H9 (cell line): ENCODE data around the gene KRT27. TPM values are rescaled to one million over a fixed set of nuclear protein-coding genes. Genes with fewer than 3 reads are reported as not detected.

Experiments used
- DNase-seq: peaks from one replicate; pipeline ENCODE4 v3.0.0-alpha.2; 2017
- H2AFZ ChIP-seq: one replicate; pipeline ENCODE4 v1.6.1; 2013; ENCODE audit warnings: mild to moderate bottlenecking, low read length, control low read depth, moderate library complexity
- H2AK5ac ChIP-seq: 2 replicates; pipeline ENCODE4 v1.6.1; 2013; ENCODE audit warnings: low read length, control low read depth, mixed read lengths; ENCODE audit not compliant: insufficient read length
- H2BK120ac ChIP-seq: one replicate; pipeline ENCODE4 v1.6.1; 2013; ENCODE audit warnings: low read depth, mild to moderate bottlenecking, low read length, control low read depth, inconsistent platforms; ENCODE audit not compliant: poor library complexity, severe bottlenecking
- H2BK12ac ChIP-seq: 2 replicates; pipeline ENCODE4 v1.6.1; 2013; ENCODE audit warnings: low read length, control low read depth, mixed read lengths, low read depth; ENCODE audit not compliant: insufficient read length
- H2BK15ac ChIP-seq: 2 replicates; pipeline ENCODE4 v1.6.1; 2013; ENCODE audit warnings: low read depth, low read length, control low read depth
- H2BK20ac ChIP-seq: one replicate; pipeline ENCODE4 v1.6.1; 2013; ENCODE audit warnings: low read depth, mild to moderate bottlenecking, low read length, control low read depth, inconsistent platforms; ENCODE audit not compliant: poor library complexity, severe bottlenecking
- H2BK5ac ChIP-seq: 2 replicates; pipeline ENCODE4 v1.6.1; 2013; ENCODE audit warnings: low read length, control low read depth, mixed read lengths; ENCODE audit not compliant: insufficient read length
- H3K14ac ChIP-seq: 2 replicates; pipeline ENCODE4 v1.6.1; 2013; ENCODE audit warnings: low read length, control low read depth; ENCODE audit not compliant: insufficient read depth
- H3K18ac ChIP-seq: 2 replicates; pipeline ENCODE4 v1.6.1; 2013; ENCODE audit warnings: low read depth, mild to moderate bottlenecking, mixed read lengths, low read length, control low read depth; ENCODE audit not compliant: insufficient read length
- H3K23ac ChIP-seq: 2 replicates; pipeline ENCODE4 v1.6.1; 2013; ENCODE audit warnings: low read length, control low read depth, mixed read lengths, low read depth; ENCODE audit not compliant: insufficient read length
- H3K23me2 ChIP-seq: 2 replicates; pipeline ENCODE4 v1.6.1; 2013; ENCODE audit warnings: low read depth, mild to moderate bottlenecking, mixed read lengths, low read length, control low read depth; ENCODE audit not compliant: insufficient read length, poor library complexity, severe bottlenecking
- H3K27ac ChIP-seq: 2 replicates; pipeline ENCODE4 v1.5.1; 2013; ENCODE audit warnings: low read length, control low read depth, mixed read lengths, low read depth; ENCODE audit not compliant: insufficient read length
- H3K27me3 ChIP-seq: 2 replicates; pipeline ENCODE4 v1.6.1; 2013; ENCODE audit warnings: low read length, control low read depth, inconsistent platforms; ENCODE audit not compliant: insufficient read depth
- H3K4ac ChIP-seq: 2 replicates; pipeline ENCODE4 v1.6.1; 2013; ENCODE audit warnings: low read depth, mild to moderate bottlenecking, control low read depth, inconsistent platforms, low read length, moderate library complexity
- H3K4me1 ChIP-seq: 2 replicates; pipeline ENCODE4 v1.6.1; 2013; ENCODE audit warnings: low read length, control low read depth, inconsistent platforms; ENCODE audit not compliant: insufficient read depth
- H3K4me2 ChIP-seq: 2 replicates; pipeline ENCODE4 v1.6.1; 2013; ENCODE audit warnings: low read length, control low read depth, mixed read lengths; ENCODE audit not compliant: insufficient read length, insufficient read depth
- H3K56ac ChIP-seq: 2 replicates; pipeline ENCODE4 v1.6.1; 2013; ENCODE audit warnings: low read depth, mild to moderate bottlenecking, mixed read lengths, low read length, control low read depth; ENCODE audit not compliant: insufficient read length
- H3K79me1 ChIP-seq: 2 replicates; pipeline ENCODE4 v1.6.1; 2013; ENCODE audit warnings: low read depth, mild to moderate bottlenecking, moderate library complexity, low read length, control low read depth, inconsistent platforms; ENCODE audit not compliant: insufficient read depth, poor library complexity, severe bottlenecking
- H3K79me2 ChIP-seq: 2 replicates; pipeline ENCODE4 v1.6.1; 2013; ENCODE audit warnings: low read length, control low read depth, inconsistent platforms; ENCODE audit not compliant: insufficient read depth
- H3K9ac ChIP-seq: 2 replicates; pipeline ENCODE4 v1.6.1; 2013; ENCODE audit warnings: low read length, control low read depth, mixed read lengths; ENCODE audit not compliant: insufficient read length; ENCODE audit errors: extremely low read depth
- H3K9me3 ChIP-seq: one replicate; pipeline ENCODE4 v1.6.1; 2013; ENCODE audit warnings: low read depth, low read length, inconsistent platforms; ENCODE audit not compliant: control insufficient read depth
- H3T11ph ChIP-seq: one replicate; pipeline ENCODE4 v1.6.1; 2013; ENCODE audit warnings: mild to moderate bottlenecking, low read length, control low read depth, inconsistent platforms
- H4K20me1 ChIP-seq: one replicate; pipeline ENCODE4 v1.6.1; 2013; ENCODE audit not compliant: control insufficient read depth, insufficient read length, insufficient read depth
- H4K5ac ChIP-seq: 2 replicates; pipeline ENCODE4 v1.6.1; 2013; ENCODE audit warnings: low read depth, mild to moderate bottlenecking, mixed read lengths, low read length, control low read depth; ENCODE audit not compliant: insufficient read length
- H4K8ac ChIP-seq: replicated peaks from 2 replicates; pipeline ENCODE4 v1.6.1; 2013; ENCODE audit warnings: low read length, control low read depth, mixed read lengths, low read depth; ENCODE audit not compliant: insufficient read length
- H4K91ac ChIP-seq: 2 replicates; pipeline ENCODE4 v1.6.1; 2013; ENCODE audit warnings: low read depth, mild to moderate bottlenecking, moderate library complexity, mixed read lengths, low read length, control low read depth; ENCODE audit not compliant: insufficient read length
- H3K27ac Mint-ChIP-seq, 3 experiments: 2 replicates in 2 of 3; 3 replicates in 1 of 3; pipeline ENCODE4 v1.8.0; 2020 to 2021; ENCODE audit warnings: mixed read lengths in 3 of 3, mild to moderate bottlenecking in 1 of 3, moderate library complexity in 1 of 3
- H3K27me3 Mint-ChIP-seq: 2 replicates; pipeline ENCODE4 v1.8.0; 2021; ENCODE audit warnings: low read depth, mild to moderate bottlenecking, moderate library complexity, mixed read lengths
- H3K36me3 Mint-ChIP-seq, 3 experiments: 2 replicates in 2 of 3; 3 replicates in 1 of 3; pipeline ENCODE4 v1.8.0; 2020 to 2021; ENCODE audit warnings: low read depth in 3 of 3, mixed read lengths in 3 of 3; ENCODE audit not compliant: insufficient read depth in 1 of 3
- H3K4me1 Mint-ChIP-seq, 2 experiments: 2 replicates each; pipeline ENCODE4 v1.8.0; 2020; ENCODE audit warnings: mixed read lengths in 2 of 2
- H3K4me3 Mint-ChIP-seq, 2 experiments: 2 replicates in 1 of 2; 3 replicates in 1 of 2; pipeline ENCODE4 v1.8.0; 2020 to 2021; ENCODE audit warnings: mild to moderate bottlenecking in 2 of 2, mixed read lengths in 2 of 2, moderate library complexity in 1 of 2
- H3K9me3 Mint-ChIP-seq, 2 experiments: 2 replicates in 1 of 2; 3 replicates in 1 of 2; pipeline ENCODE4 v1.8.0; 2020; ENCODE audit warnings: mild to moderate bottlenecking in 2 of 2, mixed read lengths in 2 of 2, moderate library complexity in 1 of 2
- WGBS: extraction: QIAGEN DNeasy Blood & Tissue Kit; methylation state at CpG from one replicate; pipeline ENCODE4 v1.1.7; 2013; ENCODE audit warnings: missing lambda C conversion rate, low lambda C conversion rate, mixed read lengths; ENCODE audit not compliant: insufficient read length; ENCODE audit errors: extremely low coverage; 5-methylcytosine and 5-hydroxymethylcytosine counted together
- long read RNA-seq: library from polyadenylated mRNA; unstranded; transcript quantifications from one replicate; pipeline ENCODE4 v2.0.0, GENCODE V29; 2020
- total RNA-seq: library from RNA; stranded (reverse); gene quantifications from 2 replicates; pipeline ENCODE4 v1.2.1, GENCODE V29; 2021
- TF ChIP-seq, protein P1 (sequence below): fragments of 200-600 bp; sonication (generic); conservative IDR thresholded peaks from 3 replicates; pipeline ENCODE4 v1.8.0; 2021; ENCODE audit warnings: antibody characterized with exemption, mild to moderate bottlenecking

KRT27 gene, protein sequence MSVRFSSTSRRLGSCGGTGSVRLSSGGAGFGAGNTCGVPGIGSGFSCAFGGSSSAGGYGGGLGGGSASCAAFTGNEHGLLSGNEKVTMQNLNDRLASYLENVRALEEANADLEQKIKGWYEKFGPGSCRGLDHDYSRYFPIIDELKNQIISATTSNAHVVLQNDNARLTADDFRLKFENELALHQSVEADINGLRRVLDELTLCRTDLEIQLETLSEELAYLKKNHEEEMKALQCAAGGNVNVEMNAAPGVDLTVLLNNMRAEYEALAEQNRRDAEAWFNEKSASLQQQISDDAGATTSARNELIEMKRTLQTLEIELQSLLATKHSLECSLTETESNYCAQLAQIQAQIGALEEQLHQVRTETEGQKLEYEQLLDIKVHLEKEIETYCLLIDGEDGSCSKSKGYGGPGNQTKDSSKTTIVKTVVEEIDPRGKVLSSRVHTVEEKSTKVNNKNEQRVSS
- total RNA-seq, result not detected in 2 replicates
- long read RNA-seq, result 0 reads

DNA sequence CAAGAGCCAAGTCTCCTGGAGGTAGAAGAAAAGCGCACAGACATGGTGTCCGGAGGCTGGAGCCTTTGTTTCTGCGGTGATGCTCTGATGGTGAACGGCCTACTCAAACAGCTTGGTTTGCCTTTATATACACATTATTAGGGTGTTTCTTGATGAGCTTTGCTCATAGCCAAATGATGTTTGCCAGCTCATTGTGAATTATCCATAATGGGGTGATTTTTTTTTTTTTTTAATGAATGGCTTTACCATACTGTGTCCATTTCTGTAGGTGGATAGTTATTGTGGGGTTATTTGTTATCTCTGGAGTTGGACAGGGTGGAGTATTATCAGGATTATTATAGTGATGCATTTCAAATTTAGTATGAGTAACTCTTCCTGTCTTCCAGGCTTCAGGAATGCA, at the start of gene KRT27:
Gene KRT27 (minus strand): TSS at position 101 of the 400 bp plus-strand sequence. CDS start 57 bp downstream, at position 44.
- Histone ChIP-seq H2BK120ac (no peak within 1 kb of the TSS), H3K27me3 (no peaks in the 10 kb centered on the region), H3K27ac (no peak within 1 kb of the TSS), H3K23me2 (no peaks in the 10 kb centered on the region), H2AK5ac (no peak within 1 kb of the TSS), H2BK15ac (no peak within 1 kb of the TSS), H3K56ac (no peak within 1 kb of the TSS), H3K9ac (no peak within 1 kb of the TSS), H3K18ac (no peak within 1 kb of the TSS), H3K79me2 (no peaks in the 10 kb centered on the region), H2BK12ac (no peak within 1 kb of the TSS), H4K5ac (no peak within 1 kb of the TSS), H3K9me3 (no peaks in the 10 kb centered on the region), H4K91ac (no peak within 1 kb of the TSS), H3K14ac (no peak within 1 kb of the TSS), H2BK5ac (no peak within 1 kb of the TSS), H3K79me1 (no peaks in the 10 kb centered on the region), H4K8ac (no peak within 1 kb of the TSS), H4K20me1 (no peaks in the 10 kb centered on the region), H2AFZ (no peak within 1 kb of the TSS), H3K4me1 (no peaks in the 10 kb centered on the region), H3K4ac (no peak within 1 kb of the TSS), H3T11ph (no peak within 1 kb of the TSS), H3K23ac (no peak within 1 kb of the TSS), H2BK20ac (no peak within 1 kb of the TSS), H3K4me2 (no peak within 1 kb of the TSS)
- TF ChIP-seq, protein P1, sequence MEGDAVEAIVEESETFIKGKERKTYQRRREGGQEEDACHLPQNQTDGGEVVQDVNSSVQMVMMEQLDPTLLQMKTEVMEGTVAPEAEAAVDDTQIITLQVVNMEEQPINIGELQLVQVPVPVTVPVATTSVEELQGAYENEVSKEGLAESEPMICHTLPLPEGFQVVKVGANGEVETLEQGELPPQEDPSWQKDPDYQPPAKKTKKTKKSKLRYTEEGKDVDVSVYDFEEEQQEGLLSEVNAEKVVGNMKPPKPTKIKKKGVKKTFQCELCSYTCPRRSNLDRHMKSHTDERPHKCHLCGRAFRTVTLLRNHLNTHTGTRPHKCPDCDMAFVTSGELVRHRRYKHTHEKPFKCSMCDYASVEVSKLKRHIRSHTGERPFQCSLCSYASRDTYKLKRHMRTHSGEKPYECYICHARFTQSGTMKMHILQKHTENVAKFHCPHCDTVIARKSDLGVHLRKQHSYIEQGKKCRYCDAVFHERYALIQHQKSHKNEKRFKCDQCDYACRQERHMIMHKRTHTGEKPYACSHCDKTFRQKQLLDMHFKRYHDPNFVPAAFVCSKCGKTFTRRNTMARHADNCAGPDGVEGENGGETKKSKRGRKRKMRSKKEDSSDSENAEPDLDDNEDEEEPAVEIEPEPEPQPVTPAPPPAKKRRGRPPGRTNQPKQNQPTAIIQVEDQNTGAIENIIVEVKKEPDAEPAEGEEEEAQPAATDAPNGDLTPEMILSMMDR, result no peak
- H3K27me3 Mint-ChIP-seq, result peaks cover 10% of the 10 kb centered on the region
- no peaks in the 10 kb centered on the region for H3K36me3 Mint-ChIP-seq
- no peak within 1 kb of the TSS for H3K4me3 Mint-ChIP-seq
- H3K9me3 Mint-ChIP-seq, result no peaks in the 10 kb centered on the region
- H3K27ac Mint-ChIP-seq, result peak within 1 kb of the TSS in 1 of 3 experiments; percentile 7; a peak in 1 of 7 replicates
- WGBS, result no CpG with 5 or more reads among the region's 4 CpGs
- H3K4me1 Mint-ChIP-seq, result no peaks in the 10 kb centered on the region
- DNase-seq, result no peak
